Endothelial cell of hepatic sinusoid (primary cell): ENCODE measurements around the gene FAM240A.
"Not testable (repeated sequence)": the region's sequence is repeated elsewhere in the genome, so short reads cannot be mapped to it uniquely, and the experiment has no call there.

Source experiments
- in situ Hi-C: cut with HindIII; loops from 2 replicates; pipeline ENCODE4 v1.10.0; 2017; ENCODE audit warnings: low sequenced_read_pairs

FAM240A gene

DNA sequence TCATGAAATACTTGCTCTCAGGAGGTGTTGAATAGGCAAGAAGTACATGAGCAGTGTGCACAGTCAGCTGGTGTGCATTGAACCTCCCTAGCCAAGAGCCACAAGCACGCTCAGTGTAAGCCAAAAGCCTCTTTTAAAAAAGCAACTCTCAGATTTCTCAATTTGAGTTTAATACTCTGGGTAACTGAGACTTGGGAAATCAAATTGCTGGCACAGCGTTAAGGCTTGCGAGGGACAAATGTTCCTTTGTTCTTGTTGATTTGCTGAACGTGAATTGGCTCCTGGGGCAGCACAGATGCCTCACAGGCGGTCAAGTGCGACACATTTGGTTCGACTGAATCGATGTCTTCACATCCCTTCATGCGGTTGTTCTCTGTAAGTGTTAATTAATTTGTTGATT, at the start of gene FAM240A:
FAM240A (plus strand) TSS at position 202 of the 400 bp plus-strand sequence; CDS start at position 361, 159 bp downstream.
- in situ Hi-C loops: no loop called here

DNA sequence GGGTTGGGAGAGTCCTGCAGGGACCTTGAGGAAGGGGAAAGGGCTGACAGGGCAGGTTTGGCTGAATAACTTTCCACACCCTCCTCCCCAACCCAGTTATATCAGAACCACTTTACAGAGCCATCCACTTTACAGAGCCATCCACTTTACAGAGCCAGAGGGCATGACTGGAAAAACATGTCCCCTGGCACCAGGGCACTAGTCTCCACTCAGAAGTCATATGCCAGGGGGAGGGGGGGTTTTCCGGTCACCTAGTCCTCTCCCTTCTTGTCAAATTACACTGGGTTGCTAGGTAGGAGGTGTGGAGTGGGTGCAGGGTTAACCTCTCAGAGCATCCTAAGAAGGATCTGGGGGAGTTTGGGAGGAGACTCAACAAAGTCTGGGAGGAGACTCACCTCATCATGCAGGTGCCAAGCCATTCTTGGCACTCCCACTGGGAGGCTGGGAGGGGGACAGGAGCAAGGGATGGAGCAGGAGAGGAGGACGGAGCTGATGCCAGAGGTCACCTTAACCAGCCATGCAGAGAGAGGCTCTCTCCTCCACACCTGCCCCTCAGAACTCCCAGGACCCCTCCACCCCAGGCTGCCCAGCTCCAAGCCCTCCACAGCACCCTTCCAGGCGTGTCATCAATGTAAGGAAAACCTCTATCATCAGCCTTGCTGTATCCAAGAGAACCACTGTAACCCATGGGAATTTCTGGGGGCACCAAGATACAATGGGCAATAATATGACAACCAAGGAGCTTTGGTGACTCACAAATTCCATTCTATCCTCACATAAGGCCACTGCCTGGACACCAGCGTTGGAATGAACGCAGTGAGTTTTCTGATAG, 47.9 kb upstream of the FAM240A start:
- in situ Hi-C loops: loop anchor here (5.0 kb wide), 1 partner anchor 62 kb away; no protein-coding TSS in a partner anchor

DNA sequence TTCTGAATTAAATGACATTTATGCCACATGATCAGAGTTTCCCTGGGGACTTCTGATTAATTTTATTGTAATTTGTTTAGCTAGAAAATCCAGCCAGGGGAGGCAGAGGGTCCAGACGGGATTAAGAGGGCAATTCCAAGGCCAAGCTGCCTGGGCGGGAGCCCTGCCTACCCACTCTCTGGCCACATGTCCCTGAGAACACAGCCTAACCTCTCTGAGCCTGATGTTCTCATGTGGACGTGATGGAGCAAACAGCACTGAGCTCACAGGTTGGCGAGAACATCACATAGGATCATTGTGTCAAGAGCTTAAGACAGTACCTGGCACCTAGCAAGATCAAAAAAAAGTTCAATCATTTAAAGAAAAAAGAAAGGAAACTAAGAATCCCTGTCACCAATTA, 47.2 kb upstream of the FAM240A start:
- in situ Hi-C loops: no loop called here

DNA sequence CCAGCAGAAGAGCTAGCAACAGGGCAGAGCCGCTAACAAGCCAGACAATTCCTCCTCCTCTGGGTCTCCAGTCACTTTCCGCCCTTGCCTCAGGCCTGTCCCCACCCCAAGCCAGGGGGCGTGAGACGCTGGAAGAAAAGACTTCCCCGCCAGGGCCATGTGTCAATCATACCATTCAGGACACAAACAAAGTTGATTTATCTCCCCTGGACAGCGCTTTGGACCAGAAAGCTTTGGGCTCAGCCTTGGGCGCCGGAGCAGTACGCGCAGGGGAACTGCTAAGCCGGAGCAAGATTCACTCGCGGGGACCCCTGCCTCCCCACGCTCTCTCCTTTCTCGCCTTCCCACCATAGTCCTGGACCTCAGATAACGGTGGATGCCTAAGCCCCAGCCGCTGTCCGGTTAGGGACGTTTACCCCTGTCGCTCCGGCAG, 46.7 kb upstream of the FAM240A start:
- in situ Hi-C loops: no loop called here

DNA sequence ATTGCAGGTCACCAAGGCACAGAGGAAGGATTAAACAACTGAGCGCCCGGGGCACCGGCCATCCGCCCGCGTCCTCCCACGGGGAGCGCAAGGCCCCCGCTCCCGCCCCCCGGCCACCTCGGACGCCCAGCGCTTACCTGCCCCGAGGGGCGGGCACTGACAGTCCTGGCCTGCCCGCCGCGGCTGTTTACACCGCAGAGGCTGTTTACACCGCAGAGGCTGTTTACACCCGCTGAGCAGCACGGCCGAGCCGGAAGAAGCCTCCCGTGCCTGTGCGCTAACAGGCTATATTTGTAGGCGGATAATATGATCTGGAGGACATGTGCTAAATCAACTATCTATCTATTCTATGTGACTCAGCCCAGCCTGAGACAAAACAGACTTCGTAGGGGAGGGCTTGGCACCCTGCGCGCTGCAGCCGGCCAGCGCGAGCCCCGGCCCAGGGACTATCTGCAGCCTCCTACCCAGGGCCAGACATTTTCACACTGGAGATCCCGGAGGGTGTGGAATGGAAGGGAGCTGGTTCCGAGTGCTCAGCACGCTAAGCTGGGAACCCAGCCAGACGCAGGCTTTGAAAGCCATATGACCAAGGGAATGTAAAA, 46.2 kb upstream of the FAM240A start, which contains the start of gene LRRC2:
LRRC2 (minus strand) TSS at position 263 of the 602 bp plus-strand sequence. CDS start 14,711 bp downstream, outside the sequence.
- in situ Hi-C loops: no loop called here

DNA sequence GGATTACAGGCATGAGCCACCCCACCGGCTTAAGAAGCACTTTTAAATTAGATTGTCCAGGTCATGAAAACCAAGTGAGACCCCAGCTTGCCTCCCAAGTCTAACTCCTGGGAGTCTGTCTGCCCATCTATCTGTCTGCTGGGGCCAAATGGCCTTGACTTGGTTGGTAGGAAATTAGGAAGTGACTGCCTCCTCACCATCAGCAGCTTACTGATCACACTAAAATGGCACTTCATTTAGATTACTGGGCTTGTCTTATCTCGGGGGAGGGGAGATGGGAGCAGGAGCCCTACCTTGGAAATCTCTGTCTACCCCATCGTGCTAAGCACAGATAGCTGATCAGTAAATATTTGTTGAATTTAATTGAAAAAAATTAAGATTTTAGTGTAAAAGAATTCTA, 40.6 kb upstream of the FAM240A start:
- in situ Hi-C loops: no loop called here

DNA sequence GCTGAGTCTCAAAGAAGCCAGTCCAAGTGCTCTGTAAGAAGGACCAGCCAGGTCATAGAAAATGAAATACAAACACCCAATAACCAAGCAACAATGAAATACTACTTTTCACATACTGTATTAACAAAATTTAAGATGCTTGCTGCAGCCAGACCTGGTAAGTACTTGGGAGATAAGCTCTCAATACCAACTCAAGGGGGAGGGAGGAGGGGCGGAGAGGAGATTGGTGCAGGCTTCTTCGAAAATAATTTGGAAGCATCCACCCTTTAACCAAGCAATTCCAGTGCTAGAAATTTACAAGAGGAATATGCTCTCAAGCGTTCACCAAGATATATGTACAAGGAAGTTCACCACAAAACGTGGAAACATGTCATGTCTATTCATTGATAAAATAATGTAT, 38.6 kb upstream of the FAM240A start:
- in situ Hi-C loops: no loop called here

DNA sequence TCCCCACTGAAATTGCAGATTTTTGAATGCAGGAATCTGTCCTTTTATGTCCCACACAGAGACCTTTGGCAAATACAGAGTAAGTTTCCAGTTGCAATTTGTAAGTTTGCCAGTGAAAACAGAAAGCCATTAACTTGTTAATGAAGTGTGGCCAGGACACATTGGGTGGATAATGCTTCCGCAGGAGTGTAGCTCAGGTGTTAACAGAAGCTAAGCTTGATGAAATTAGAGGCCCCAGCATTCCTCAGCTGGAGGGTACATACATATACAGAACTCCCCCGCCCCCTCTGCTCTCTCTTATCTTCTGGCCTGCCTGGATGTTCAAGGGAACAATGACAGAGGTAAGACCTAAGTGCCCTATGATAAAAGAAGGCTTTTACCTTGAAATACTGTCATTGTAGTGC, 38.1 kb upstream of the FAM240A start:
- in situ Hi-C loops: no loop called here

DNA sequence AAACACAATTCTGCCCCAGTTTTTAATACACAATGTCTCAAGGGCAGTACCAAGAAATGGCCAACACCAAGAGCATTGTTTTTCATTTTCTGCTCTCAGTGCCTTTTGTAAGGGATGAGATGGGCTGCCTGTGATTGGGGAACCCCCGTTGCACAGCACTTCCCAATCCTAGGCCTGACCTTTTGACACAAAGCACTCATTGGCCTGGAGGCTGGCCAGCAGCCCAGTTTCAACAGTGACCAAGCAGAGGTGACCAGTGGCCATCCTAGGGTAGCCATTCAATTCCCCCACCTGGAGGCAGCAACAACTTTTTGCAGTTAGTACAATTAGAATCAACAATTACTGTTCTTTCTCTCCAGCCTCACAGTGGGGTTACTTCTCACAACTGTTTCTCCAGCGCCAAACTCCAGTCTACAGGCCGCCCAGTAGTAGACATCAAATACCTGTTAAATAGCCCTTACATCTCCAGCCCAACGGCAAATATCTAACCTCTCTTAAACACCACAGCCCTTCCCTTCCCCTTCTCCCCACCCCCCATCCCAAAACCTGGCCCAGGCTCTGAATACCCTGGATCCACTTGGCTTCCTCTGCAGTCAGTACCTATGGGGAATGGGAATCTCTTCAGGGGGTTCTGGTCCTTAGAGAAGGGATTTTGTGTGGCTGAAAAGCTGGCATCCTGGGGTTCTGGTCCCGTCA, 37.3 kb upstream of the FAM240A start:
- in situ Hi-C loops: no loop called here

DNA sequence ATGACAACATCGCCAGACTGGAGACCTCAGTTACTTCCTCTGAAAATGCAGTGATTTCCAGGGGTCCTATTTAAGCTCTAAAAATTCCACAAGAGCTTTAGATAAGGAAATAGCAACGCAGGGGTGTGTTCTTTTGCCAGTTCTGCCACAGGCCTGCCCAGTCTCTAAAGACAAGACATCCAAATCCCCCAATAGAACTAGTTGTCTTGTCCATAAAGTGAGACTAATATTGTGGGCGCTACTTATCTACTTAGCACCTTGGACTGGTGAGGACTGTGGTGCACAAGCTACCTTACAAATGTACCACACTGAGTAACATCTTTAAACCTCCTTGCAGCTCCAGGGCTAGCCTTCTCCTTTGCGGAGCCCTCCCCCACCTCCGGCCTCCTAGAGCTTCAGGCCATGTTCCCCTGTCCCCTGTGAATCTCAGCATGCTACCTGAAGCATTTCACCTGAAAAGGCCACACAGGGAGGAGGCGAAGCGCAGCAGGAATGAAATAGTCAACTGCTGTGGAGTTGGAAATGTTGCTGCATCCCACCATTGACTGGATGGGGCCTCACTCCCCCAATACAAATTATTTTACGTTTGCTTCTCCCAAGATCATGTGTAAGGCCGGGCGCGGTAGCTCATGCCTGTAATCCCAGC, 36.6 kb upstream of the FAM240A start:
- in situ Hi-C loops: no loop called here

DNA sequence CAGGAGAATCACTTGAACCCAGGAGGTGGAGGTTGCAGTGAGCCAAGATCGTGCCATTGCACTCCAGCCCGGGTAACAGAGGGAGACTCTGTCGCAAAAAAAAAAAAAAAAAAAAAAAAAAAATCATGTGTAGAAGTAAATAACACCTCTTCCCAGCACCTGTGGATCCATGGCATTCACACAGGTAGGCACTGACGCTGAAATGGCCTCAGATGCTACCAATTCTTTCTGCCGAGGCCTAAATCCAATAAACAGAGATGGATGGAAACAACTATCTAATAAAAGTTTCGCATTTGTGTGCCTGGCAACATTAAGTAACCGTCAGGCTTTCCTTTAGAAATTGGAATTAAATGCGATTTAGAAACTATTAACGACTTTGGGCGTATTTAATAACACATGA, 35.9 kb upstream of the FAM240A start:
- in situ Hi-C loops: no loop called here

DNA sequence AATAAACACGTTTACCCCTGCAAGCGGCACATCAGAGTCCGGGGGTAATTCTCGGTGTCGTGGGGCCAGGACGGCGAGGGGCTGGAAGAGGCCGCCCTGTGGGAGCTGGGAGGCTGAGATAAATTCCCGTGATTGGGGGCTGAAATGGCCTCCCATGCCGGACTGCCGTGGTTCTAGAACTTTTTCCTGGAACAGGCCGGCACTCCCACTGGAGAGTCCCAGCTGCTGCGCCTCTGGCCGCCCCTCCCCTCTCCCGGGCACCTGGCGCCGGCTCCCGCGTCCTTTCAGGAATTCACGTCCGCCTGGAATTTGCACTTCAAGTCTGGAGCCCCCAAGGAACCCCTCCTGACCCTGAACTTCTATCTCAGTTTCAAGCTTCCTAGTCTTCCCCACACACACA, 35.4 kb upstream of the FAM240A start:
- in situ Hi-C loops: no loop called here

DNA sequence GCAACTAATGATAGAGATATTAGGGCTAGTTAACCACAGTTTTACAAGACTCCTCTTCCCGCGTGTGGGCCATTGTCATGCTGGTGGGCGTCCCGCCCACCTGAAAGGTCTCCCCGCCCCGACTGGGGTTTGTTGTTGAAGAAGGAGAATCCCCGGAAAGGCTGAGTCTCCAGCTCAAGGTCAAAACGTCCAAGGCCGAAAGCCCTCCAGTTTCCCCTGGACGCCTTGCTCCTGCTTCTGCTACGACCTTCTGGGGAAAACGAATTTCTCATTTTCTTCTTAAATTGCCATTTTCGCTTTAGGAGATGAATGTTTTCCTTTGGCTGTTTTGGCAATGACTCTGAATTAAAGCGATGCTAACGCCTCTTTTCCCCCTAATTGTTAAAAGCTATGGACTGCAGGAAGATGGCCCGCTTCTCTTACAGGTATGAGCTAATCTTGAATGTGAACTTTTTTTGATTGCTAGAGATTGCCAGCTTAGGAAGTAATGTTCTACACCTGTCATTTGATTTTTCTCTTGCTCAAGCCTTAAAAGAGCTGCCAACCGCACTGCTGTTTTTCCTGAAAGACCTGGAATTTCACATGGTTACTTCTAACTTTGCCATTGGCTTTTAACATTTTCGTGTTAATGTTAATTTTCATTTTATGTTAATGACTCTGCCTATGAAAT, 34.6 kb upstream of the FAM240A start:
- in situ Hi-C loops: not testable (repeated sequence)

DNA sequence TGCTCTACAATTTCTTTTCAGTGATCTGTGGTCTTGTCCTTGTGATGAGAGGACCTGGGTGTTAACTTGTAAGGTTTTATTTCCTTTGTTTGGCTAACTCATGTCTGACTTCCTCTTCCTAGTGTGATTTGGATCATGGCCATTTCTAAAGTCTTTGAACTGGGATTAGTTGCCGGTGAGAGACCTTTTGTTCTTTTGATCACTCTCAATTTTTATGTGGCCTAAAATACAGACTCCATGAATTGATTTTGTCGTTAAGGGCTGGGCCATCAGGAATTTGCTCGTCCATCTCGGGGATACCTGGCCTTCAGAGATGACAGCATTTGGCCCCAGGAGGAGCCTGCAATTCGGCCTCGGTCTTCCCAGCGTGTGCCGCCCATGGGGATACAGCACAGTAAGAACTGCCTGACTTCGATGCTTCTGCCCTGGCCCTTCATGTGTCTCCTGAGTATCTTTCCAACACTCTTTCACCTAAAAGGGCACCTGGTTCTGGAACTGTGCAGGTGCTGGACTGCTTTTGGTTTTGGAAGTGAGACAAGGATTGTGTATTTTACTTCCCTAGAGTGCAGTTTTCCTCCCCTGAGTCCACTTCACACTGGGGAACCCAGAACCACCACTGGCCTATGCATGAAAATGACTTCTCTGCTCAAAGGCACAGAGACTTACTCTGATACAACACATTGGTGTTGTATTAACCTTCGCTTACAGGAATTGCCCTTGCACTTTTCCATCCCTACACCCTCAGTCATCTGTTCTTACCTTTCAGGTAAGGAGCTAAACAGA, 33.2 kb upstream of the FAM240A start:
- in situ Hi-C loops: no loop called here

DNA sequence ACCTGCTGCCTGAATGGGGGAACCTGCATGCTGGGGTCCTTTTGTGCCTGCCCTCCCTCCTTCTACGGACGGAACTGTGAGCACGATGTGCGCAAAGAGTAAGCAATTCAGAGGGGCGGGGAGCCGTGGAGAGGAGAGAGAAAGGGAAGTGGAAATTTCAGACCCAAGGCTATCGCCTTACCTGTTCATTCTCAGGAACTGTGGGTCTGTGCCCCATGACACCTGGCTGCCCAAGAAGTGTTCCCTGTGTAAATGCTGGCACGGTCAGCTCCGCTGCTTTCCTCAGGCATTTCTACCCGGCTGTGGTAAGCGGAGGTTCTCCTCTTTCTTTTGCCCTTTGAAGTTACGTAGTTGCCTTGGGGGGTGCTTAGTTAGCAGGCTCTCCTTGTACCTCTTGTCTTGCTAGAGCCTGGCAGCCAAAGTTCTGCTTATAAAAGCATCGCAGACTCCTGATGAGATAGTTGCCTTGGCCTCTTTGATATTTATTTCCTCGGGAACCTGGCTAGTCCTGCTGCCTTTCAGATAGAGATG, 32.5 kb upstream of the FAM240A start:
- in situ Hi-C loops: no loop called here

DNA sequence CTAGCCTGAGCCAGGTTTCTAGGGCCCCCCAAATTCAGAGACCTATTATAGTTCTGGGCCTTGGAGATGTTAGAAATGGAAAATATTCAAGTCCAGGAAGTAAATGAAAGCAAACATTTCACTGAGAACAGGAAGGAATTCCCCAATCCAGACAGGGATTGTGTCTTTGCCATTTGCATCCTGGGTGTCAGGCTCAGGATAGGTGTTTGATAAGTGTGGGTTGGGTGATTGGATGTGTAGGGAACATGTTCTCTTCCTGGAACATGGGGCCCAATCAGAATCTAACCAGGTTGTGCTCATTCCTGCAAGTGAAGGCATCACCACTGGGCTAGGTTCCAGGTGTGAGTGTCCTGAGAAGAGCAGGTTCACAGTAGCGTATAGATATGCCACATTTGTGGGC, 31.6 kb upstream of the FAM240A start:
- in situ Hi-C loops: no loop called here

DNA sequence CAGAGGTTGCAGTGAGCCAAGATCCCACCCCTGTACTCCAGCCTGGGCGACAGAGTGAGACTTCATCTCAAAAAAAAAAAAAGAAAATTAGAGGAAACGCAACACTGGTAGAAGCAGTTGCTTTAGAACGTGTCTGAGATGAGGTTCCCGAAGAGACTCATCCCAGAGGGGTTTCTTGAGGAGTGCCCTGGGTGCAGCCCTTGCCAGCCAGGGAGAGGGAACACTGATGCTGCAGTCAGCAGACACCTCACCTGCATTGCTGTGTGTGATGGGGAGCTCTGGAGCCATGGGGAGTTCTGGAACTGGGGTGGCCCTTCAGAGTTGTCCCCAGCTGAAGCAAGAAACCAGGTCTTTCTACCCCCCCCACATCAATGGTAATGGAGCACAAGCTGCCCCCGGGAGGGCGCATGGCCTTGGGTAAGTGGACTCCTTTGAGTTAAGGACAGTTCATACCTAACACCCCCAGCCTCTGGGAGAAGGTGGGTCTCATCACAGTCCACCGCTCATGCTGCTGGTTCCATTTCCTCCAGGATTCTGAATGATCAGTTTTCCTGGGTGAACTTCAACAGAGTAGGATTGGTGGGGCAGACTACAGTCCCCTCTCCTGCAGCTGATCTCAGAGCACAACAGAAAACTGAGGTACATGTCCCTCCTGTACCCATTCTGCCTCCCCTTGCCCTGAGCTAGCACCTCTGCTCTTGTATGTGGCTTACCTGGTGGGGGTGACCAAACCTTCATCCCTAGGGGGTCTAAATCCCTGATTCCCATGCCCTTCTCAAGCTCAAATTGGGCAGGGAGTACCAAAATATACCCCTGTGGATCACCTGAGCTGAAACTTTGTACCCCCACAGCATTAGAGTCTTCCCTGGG, 27.5 kb upstream of the FAM240A start:
- in situ Hi-C loops: no loop called here

DNA sequence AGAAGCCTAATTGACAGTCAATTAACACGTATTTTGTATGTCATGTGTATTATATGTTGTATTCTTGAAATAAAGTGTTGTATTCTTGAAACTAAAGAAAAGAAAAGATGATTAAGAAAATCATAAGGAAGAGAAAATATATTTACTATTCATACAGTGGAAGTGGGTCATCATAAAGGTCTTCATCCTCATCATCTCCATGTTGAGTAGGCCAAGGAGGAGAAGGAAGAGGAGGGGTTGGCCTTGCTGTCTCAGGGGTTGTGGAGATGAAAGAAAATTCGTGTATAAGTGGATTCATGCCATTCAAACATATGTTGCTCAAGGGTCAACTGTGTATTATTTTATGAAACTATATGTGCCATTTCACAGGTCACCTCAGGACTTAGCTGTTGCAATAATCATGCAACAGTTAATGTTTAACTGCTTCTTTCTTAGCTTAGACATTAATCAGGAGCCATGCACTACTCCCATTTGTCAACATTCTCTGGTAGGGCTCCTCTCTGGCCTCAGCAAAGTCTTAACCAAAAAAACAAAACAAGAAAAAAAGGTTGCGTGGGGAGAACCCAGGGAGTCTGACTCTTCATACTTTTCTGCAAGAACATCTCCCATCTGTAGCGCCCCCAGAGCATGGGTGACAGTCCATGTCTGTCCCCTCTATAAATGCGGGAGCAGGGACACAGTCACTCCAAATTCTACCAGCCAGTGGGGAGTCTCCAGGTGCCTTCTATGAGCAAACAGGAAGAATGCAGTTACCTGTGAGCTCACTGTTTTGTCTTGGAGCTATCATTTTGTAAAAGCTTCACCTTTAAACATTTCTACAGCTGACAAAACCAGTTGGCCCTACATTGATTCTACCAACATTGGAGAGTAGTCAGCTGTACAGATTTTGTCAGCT, 26.3 kb upstream of the FAM240A start:
- in situ Hi-C loops: no loop called here
